Measurements from ENCODE around the gene PALD1. TPM values are rescaled to one million over a fixed set of nuclear protein-coding genes. Genes with fewer than 3 reads are reported as not detected.

The PALD1 gene
- total and polyA plus RNA-seq, 9 of the 15 experiments (the other 6 are each of a cell fraction or from before 2014, with no cell fraction given): 0.03 to 0.29 (median 0.09) TPM; not detected in 2

GRCh38 chr10:70558871-70559810 is 80.6 kb downstream of the PALD1 start (continued):
- TF ChIP-seq ZBTB40 (IDR thresholded peaks at IDR 0.05) (peak; percentile 38; the same call in 1 of the 2 replicates), ZBTB40 (CRISPR knock-in tag; IDR thresholded peaks at IDR 0.05) (no peak), MTF1 (CRISPR knock-in tag; IDR thresholded peaks at IDR 0.05; ENCODE audit: borderline replicate concordance) (no peak), ZNF57 (CRISPR knock-in tag; IDR thresholded peaks at IDR 0.05) (no peak), ZNF354B (CRISPR knock-in tag; IDR thresholded peaks at IDR 0.05) (no peak), SREBF1 (IDR thresholded peaks at IDR 0.05; ENCODE audit: borderline replicate concordance, low read depth, low read length) (peak; percentile 34; the same call in 1 of the 2 replicates), ZNF444 (CRISPR knock-in tag; IDR thresholded peaks at IDR 0.05) (no peak; the same call in 1 of the 2 replicates), FOXJ2 (tag; IDR thresholded peaks at IDR 0.05) (no peak; the same call in 1 of the 2 replicates), HMG20B (CRISPR knock-in tag; IDR thresholded peaks at IDR 0.05) (no peak), CBX3 (IDR thresholded peaks at IDR 0.05; ENCODE audit: borderline replicate concordance in 1 of 2, low read length in 2 of 2) (peak in 1 of 2 experiments; percentile 62; a peak in 2 of 3 replicates), ZNF24 (IDR thresholded peaks at IDR 0.05) (peak; percentile 34; the same call in 1 of the 2 replicates), ATF1 (CRISPR knock-in tag; IDR thresholded peaks at IDR 0.05) (no peak), ATF1 (tag; IDR thresholded peaks at IDR 0.05) (peak; percentile 80), ZFP91 (CRISPR knock-in tag; IDR thresholded peaks at IDR 0.05) (no peak), ZNF165 (CRISPR knock-in tag; IDR thresholded peaks at IDR 0.05; ENCODE audit: borderline replicate concordance) (no peak), ATF4 (CRISPR knock-in tag; IDR thresholded peaks at IDR 0.05) (no peak), ERF (CRISPR knock-in tag; IDR thresholded peaks at IDR 0.05) (no peak)
